Measurements from ENCODE around the gene ALCAM. TPM values are rescaled to one million over a fixed set of nuclear protein-coding genes. Genes with fewer than 3 reads are reported as not detected.

ALCAM gene
- total and polyA plus RNA-seq, 2 donors (not counting 3 experiments of a cell fraction or from before 2014, with no cell fraction given): 46.3 to 118 TPM

DNA sequence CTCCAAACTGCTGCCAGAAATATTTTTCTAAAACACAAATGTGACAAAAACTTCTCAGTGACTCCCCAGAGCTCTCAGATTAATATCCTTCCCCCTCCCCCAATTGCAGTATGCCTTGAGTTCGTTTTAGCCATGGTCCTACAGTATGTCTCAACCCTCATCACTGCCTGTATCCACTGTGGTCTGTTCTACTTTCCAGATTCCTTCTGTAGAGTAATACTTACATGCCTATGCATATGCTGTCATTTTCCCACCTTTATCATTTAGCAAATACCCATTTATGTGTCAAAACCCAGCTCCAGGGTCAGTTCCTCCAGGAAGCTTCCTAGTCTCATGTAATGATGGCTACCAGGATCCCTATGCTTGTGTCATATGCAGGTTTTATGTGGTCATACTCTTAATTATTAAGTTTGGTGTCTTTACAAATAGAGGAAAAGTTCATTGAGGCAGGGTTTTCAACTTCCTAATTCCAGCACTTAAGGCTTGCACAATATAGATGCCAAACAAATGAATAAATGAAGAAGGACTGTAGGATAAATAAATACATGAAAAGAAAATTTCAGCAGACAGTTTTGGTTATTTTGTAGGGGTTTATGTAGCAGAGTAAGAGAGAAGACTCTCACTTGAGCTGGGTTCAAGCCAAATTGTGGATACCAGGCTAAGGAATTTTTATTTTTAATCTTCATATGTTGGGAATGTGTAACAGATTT lies 170.8 kb downstream of the ALCAM start:
- intact Hi-C loops (cut with micrococcal nuclease): loop anchor here (10.0 kb wide), 1 partner anchor 1527 kb away; no protein-coding TSS in a partner anchor
- CTCF ChIA-PET: no interaction called here
- no peak overlapping the region for H2AFZ ChIP-seq (ENCODE audit: low read depth, low read length)

More for the DNA sequence above, 170.8 kb downstream of the ALCAM start:
- H3K4me1 ChIP-seq (ENCODE audit: control insufficient read depth, extremely low read depth, insufficient read depth, low read length): peaks cover 3% of the 10 kb centered on the region
- H3K9me3 ChIP-seq (replicated peaks; ENCODE audit: control insufficient read depth, insufficient read depth, low read length): no peaks in the 10 kb centered on the region
- H3K4me3 ChIP-seq (replicated peaks in 1 of 3; ENCODE audit: insufficient read depth in 1 of 3, low read depth in 1 of 3, low read length in 3 of 3): no peak overlapping the region
- H3K4me2 ChIP-seq (ENCODE audit: insufficient read depth, low read length): no peak overlapping the region
- no peaks in the 10 kb centered on the region for H3K27me3 ChIP-seq (ENCODE audit: control insufficient read depth in 2 of 2, insufficient read depth in 2 of 2, low read length in 2 of 2)
- POLR2A ChIA-PET: no interaction called here
- TF ChIP-seq EZH2 (IDR thresholded peaks at IDR 0.05; ENCODE audit: borderline replicate concordance, low read depth, low read length, severe bottlenecking) (no peak), MYC (IDR thresholded peaks at IDR 0.05; ENCODE audit: low read depth, low read length) (no peak), FOS (IDR thresholded peaks at IDR 0.05; ENCODE audit: borderline replicate concordance, insufficient read depth, low read length) (no peak), GATA2 (IDR thresholded peaks at IDR 0.05; ENCODE audit: insufficient read depth, insufficient read length, low read depth, low read length) (no peak), CTCF (IDR thresholded peaks at IDR 0.05; ENCODE audit: extremely low read depth in 1 of 2, insufficient read depth in 1 of 2, low read depth in 1 of 2, low read length in 2 of 2) (no peak), JUN (IDR thresholded peaks at IDR 0.05; ENCODE audit: borderline replicate concordance, insufficient read depth, insufficient read length, low read depth) (no peak), MAX (IDR thresholded peaks at IDR 0.05; ENCODE audit: insufficient read depth, insufficient read length) (no peak), POLR2A (IDR thresholded peaks at IDR 0.05; ENCODE audit: low read depth, low read length) (no peak), POLR2AphosphoS5 (IDR thresholded peaks at IDR 0.05; ENCODE audit: insufficient read depth, low read depth, low read length) (no peak)
- no peaks in the 10 kb centered on the region for H4K20me1 ChIP-seq (replicated peaks; ENCODE audit: control insufficient read depth, extremely low read depth, insufficient read depth, low read length)
- no peak for DNase-seq (ENCODE audit: low read depth, low spot score)
- FAIRE-seq: no peak
- H3K79me2 ChIP-seq (ENCODE audit: control insufficient read depth, insufficient read depth, low read length): no peaks in the 10 kb centered on the region
- peaks cover 0 to 15% of the 10 kb centered on the region in 2 experiments for H3K36me3 ChIP-seq (ENCODE audit: control insufficient read depth in 2 of 2, extremely low read depth in 1 of 2, insufficient read depth in 2 of 2, low read length in 2 of 2)
- H3K27ac ChIP-seq (ENCODE audit: insufficient read depth, low read depth, low read length): no peak overlapping the region
- BruUV-seq (replicated peaks): no TSS peak
- dilution Hi-C loops (cut with MboI; ENCODE audit: extremely low pct_ligation_motif_present, low sequenced_read_pairs): no loop called here
- peaks cover 2% of the 10 kb centered on the region for H3K9me1 ChIP-seq (replicated peaks; ENCODE audit: control insufficient read depth, extremely low read depth, insufficient read depth, low read length)
- H3K9ac ChIP-seq (replicated peaks; ENCODE audit: extremely low read depth, insufficient read depth, low read length): no peak overlapping the region
